Sigmoid colon (tissue), 7 donors: ENCODE data around the gene PSENEN. TPM values are rescaled to one million over a fixed set of nuclear protein-coding genes. Genes with fewer than 3 reads are reported as not detected.

Source experiments
- DNase-seq: peaks from one replicate; pipeline ENCODE4 v3.0.0-alpha.2; 2019
- H3K27ac ChIP-seq, 4 donors: fragments of 200-600 bp; sonication (generic); one replicate each; pipeline ENCODE4 v1.5.1; 2016 to 2019; ENCODE audit warnings: mild to moderate bottlenecking in 1 of 4
- H3K27me3 ChIP-seq, 3 donors: fragments of 200-600 bp; sonication (generic); one replicate each; pipeline ENCODE4 v1.5.1; 2019; ENCODE audit warnings: mild to moderate bottlenecking in 1 of 3
- H3K36me3 ChIP-seq, 4 donors: fragments of 200-600 bp; sonication (generic); one replicate each; pipeline ENCODE4 v1.5.1; 2016 to 2019
- H3K4me1 ChIP-seq, 4 donors: fragments of 200-600 bp; sonication (generic); one replicate each; pipeline ENCODE4 v1.5.1; 2017 to 2019
- H3K4me3 ChIP-seq, 4 donors: fragments of 200-600 bp; sonication (generic); one replicate each; pipeline ENCODE4 v1.5.1; 2017 to 2019; ENCODE audit warnings: mild to moderate bottlenecking in 2 of 4, moderate library complexity in 1 of 4
- H3K9me3 ChIP-seq, 4 donors: fragments of 200-600 bp in 3 of 4; sonication (generic) in 3 of 4; one replicate each; pipeline versions ENCODE4 v1.5.1 to v1.6.1; 2013 to 2019
- EP300 ChIP-seq, 4 donors: sonication (generic); formaldehyde crosslinking; IDR thresholded peaks; one replicate each; pipeline ENCODE4 v1.6.1; 2017; ENCODE audit warnings: antibody characterized with exemption in 4 of 4
- POLR2A ChIP-seq, 2 donors: fragments of 450-650 bp; IDR thresholded peaks; one replicate each; pipeline ENCODE4 v1.6.1; 2016; ENCODE audit warnings: antibody characterized with exemption in 2 of 2, mild to moderate bottlenecking in 2 of 2, moderate library complexity in 2 of 2
- POLR2AphosphoS5 ChIP-seq, 4 donors: sonication (generic); formaldehyde crosslinking; IDR thresholded peaks; one replicate each; pipeline ENCODE4 v1.6.1; 2017; ENCODE audit warnings: antibody characterized with exemption in 4 of 4
- WGBS, 2 donors: extraction: QIAGEN DNeasy Blood & Tissue Kit; methylation state at CpG; one replicate each; pipeline ENCODE4 v1.1.7; 2013; 5-methylcytosine and 5-hydroxymethylcytosine counted together
- intact Hi-C: fragments of 100-400 bp; cut with DNase I; formaldehyde crosslinking; loops from one replicate; pipeline ENCODE4 v1.15.1; 2023
- polyA plus RNA-seq, 3 donors: library from polyadenylated mRNA; stranded (reverse); fragments of 200-250 nt; gene quantifications; one replicate each; pipeline ENCODE4 v1.2.3, GENCODE V29; 2013
- total RNA-seq, 4 donors: library from RNA; depleted of rRNA; stranded (reverse); fragments of >200 nt; gene quantifications; one replicate each; pipeline ENCODE4 v1.1.0, GENCODE V29; 2016
- TF ChIP-seq, protein P1 (sequence below), 4 experiments: fragments of 450-650 bp in 3 of 4; fragments of 200-600 bp in 1 of 4; IDR thresholded peaks; one replicate each; pipeline ENCODE4 v1.5.1; 2016 to 2019; ENCODE audit warnings: antibody characterized with exemption in 4 of 4, mild to moderate bottlenecking in 3 of 4, moderate library complexity in 2 of 4
- donor health status: healthy with polysubstance abuse.
- donor health status: Bipolar disorder and iron deficiency.
- donor health status: healthy.

PSENEN gene
- total and polyA plus RNA-seq, 7 donors = 27.8 to 72.3 (median 44.9) TPM

DNA sequence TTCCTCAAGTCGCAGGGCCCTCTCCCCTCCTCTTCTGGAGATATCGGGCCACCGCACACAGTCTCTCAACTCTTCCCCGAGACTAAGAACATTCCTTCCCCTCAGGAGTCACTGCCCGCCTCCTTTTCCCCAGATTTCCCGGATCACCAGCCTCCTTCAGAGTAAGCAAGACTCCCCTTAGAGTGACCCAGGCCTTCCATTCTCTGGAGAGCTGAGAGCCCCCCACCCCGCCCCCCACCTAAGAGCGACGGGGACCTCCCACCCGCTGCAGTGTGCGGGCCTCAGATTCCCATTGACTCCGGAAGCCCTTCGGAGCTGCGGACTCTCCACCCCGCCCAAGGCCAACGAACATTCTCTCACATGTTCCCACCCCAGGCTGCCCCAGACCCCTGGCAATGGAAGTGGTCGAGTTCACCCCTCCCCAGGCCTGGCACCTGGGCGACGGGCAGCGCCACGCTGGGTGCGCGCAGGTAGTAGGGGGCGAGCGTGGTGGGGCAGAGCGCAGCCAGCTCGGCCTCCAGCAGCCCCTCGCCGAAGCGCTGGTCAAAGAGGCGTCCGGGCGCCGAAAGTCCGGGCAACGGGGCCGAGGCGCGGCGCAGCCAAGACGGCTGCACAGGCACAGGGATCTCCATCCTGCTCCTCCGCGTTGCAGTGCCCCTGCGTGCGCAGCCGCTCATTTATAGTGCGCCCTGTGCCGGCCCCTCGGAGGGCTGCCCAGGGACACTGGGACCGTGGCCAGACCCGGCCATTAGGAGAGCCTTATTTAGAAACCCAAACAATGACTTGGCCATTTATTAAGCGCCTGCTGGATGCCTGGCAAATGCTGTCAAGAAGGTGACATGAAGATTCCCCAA is 11.2 kb downstream of the PSENEN start, which contains the start of gene HSPB6:
Gene HSPB6 (minus strand): TSS at position 653 of the 854 bp plus-strand sequence. CDS start 21 bp downstream, at position 632.
- peak; percentile 90 for DNase-seq
- TF ChIP-seq POLR2AphosphoS5 (IDR thresholded peaks at IDR 0.05) (peak; percentile 66 to 97 (median 85)), POLR2A (IDR thresholded peaks at IDR 0.05) (peak; percentile 62 to 91), EP300 (IDR thresholded peaks at IDR 0.05) (no peak)
- 7 to 8% methylated on average over 52 of the region's 52 CpGs for WGBS, 2 donors
- peaks cover 6 to 38% (median 24%) of the 10 kb centered on the region in 4 donors for H3K36me3 ChIP-seq
- H3K27me3 ChIP-seq = no peaks in the 10 kb centered on the region
- H3K27ac ChIP-seq = peak within 1 kb of the TSS; percentile 98 to 99 (median 99)
- H3K4me1 ChIP-seq = peaks cover 0 to 63% (median 49%) of the 10 kb centered on the region in 4 donors
- intact Hi-C loops = loop anchor here (1.0 to 10.0 kb wide), 5 partner anchors 39 to 386 kb away; partner anchors contain the start of genes CAPNS1, COX6B1, THAP8 and WDR62
- H3K4me3 ChIP-seq = peak within 1 kb of the TSS; percentile 79 to 86 (median 83)
- no peaks in the 10 kb centered on the region for H3K9me3 ChIP-seq

GRCh38 chr19:35757231-35757748 is 11.8 kb downstream of the PSENEN start:
- WGBS, 2 donors = 7 to 8% methylated on average over 19 of the region's 19 CpGs
- intact Hi-C loops = loop anchor here (1.0 to 10.0 kb wide), 5 partner anchors 40 to 385 kb away; partner anchors contain the start of genes CAPNS1, COX6B1, THAP8 and WDR62
- Histone ChIP-seq H3K36me3 (peaks cover under 1 to 43% (median 25%) of the 10 kb centered on the region in 4 donors), H3K4me1 (peaks cover 0 to 63% (median 49%) of the 10 kb centered on the region in 4 donors), H3K4me3 (peak overlapping the region; percentile 79 to 86 (median 83)), H3K27ac (peak overlapping the region; percentile 98 to 99 (median 99)), H3K9me3 (no peaks in the 10 kb centered on the region), H3K27me3 (no peaks in the 10 kb centered on the region)
- TF ChIP-seq EP300 (IDR thresholded peaks at IDR 0.05) (peak; percentile 75 to 97 (median 93)), POLR2A (IDR thresholded peaks at IDR 0.05) (no peak), POLR2AphosphoS5 (IDR thresholded peaks at IDR 0.05) (peak; percentile 73 to 94 (median 86))
- DNase-seq = peak; percentile 99

- TF ChIP-seq POLR2AphosphoS5 (IDR thresholded peaks at IDR 0.05) (peak; percentile 77 to 95 (median 86)), EP300 (IDR thresholded peaks at IDR 0.05) (no peak), POLR2A (IDR thresholded peaks at IDR 0.05) (peak; percentile 72 to 83)
- TF ChIP-seq, protein P1, sequence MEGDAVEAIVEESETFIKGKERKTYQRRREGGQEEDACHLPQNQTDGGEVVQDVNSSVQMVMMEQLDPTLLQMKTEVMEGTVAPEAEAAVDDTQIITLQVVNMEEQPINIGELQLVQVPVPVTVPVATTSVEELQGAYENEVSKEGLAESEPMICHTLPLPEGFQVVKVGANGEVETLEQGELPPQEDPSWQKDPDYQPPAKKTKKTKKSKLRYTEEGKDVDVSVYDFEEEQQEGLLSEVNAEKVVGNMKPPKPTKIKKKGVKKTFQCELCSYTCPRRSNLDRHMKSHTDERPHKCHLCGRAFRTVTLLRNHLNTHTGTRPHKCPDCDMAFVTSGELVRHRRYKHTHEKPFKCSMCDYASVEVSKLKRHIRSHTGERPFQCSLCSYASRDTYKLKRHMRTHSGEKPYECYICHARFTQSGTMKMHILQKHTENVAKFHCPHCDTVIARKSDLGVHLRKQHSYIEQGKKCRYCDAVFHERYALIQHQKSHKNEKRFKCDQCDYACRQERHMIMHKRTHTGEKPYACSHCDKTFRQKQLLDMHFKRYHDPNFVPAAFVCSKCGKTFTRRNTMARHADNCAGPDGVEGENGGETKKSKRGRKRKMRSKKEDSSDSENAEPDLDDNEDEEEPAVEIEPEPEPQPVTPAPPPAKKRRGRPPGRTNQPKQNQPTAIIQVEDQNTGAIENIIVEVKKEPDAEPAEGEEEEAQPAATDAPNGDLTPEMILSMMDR (IDR thresholded peaks at IDR 0.05) = no peak
- WGBS, 2 donors = 0% methylated on average over 53 of the region's 53 CpGs
- H3K27me3 ChIP-seq = no peaks in the 10 kb centered on the region
- peak; percentile 100 for DNase-seq
- no peaks in the 10 kb centered on the region for H3K9me3 ChIP-seq
- intact Hi-C loops = loop anchor here (1.0 to 10.0 kb wide), 5 partner anchors 41 to 384 kb away; partner anchors contain the start of genes CAPNS1, COX6B1, THAP8 and WDR62
- H3K4me1 ChIP-seq = peaks cover 0 to 63% (median 49%) of the 10 kb centered on the region in 4 donors
- H3K4me3 ChIP-seq = peak within 1 kb of the TSS; percentile 79 to 86 (median 83)
- peaks cover 0 to 43% (median 18%) of the 10 kb centered on the region in 4 donors for H3K36me3 ChIP-seq
- peak within 1 kb of the TSS; percentile 98 to 99 (median 99) for H3K27ac ChIP-seq
Measured at GRCh38 chr19:35757749-35758608, 12.5 kb downstream of the PSENEN start, which contains the start of gene PROSER3. PROSER3 (plus strand) TSS chr19:35758176; CDS start chr19:35758216, 40 bp downstream.

DNA sequence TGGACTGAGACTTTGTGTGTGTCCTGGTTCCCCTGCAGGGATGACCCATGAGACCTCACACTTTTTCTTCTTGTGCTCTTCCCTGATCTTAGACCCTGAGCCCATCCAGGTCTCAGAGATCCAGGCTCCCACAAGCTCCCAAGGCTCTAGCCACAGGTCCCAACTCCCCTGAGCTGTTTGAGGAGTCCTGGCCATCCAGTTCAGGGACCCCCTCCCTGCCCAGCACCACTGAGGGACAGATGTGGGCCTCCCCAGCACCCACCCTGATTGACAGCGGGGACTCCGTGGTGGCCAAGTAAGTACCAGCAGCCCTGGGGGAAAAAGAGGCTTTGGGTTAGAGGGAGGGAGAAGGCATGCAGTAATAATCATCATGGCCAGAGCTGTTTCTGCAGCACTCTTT is 14.2 kb downstream of the PSENEN start:
- WGBS, 2 donors = 96 to 100% methylated on average over 2 of the region's 2 CpGs
- no peak for TF ChIP-seq POLR2A (IDR thresholded peaks at IDR 0.05)
- no peak for TF ChIP-seq EP300 (IDR thresholded peaks at IDR 0.05)
- TF ChIP-seq POLR2AphosphoS5 (IDR thresholded peaks at IDR 0.05) = no peak
- TF ChIP-seq, protein P1 (IDR thresholded peaks at IDR 0.05) = no peak

More for the DNA sequence above, 14.2 kb downstream of the PSENEN start:
- no peak for DNase-seq
- H3K27ac ChIP-seq = no peak overlapping the region
- H3K9me3 ChIP-seq = no peaks in the 10 kb centered on the region
- H3K4me3 ChIP-seq = no peak overlapping the region
- intact Hi-C loops = loop anchor here (5.0 to 10.0 kb wide), 4 partner anchors 112 to 383 kb away; partner anchors contain the start of genes CAPNS1, COX6B1, THAP8 and WDR62
- H3K4me1 ChIP-seq = peaks cover 0 to 49% (median 37%) of the 10 kb centered on the region in 4 donors
- H3K27me3 ChIP-seq = no peaks in the 10 kb centered on the region
- peaks cover 0 to 43% (median 8%) of the 10 kb centered on the region in 4 donors for H3K36me3 ChIP-seq
